AG04450 (cell line): Measurements from ENCODE around the gene DIP2C. TPM values are rescaled to one million over a fixed set of nuclear protein-coding genes. Genes with fewer than 3 reads are reported as not detected.
"Not testable (repeated sequence)": the region's sequence is repeated elsewhere in the genome, so short reads cannot be mapped to it uniquely, and the experiment has no call there.

ENCODE experiments used
- CTCF ChIA-PET: fragments of 300-600, 350-600 bp; formaldehyde crosslinking; extraction: SDS; loops from one replicate; lab custom pipeline; 2022; ENCODE audit warnings: antibody characterized with exemption, inconsistent platforms; lab: Charles Lee
- POLR2A ChIA-PET: fragments of 350-600 bp; formaldehyde crosslinking; extraction: SDS; loops from one replicate; lab custom pipeline; 2021; ENCODE audit warnings: antibody characterized with exemption, inconsistent platforms; lab: Yijun Ruan, JAX
- DNase-seq: peaks from one replicate; pipeline ENCODE4 v3.0.0-alpha.2; 2011; ENCODE audit warnings: low read depth, low spot score
- H3K27ac ChIP-seq: one replicate; pipeline ENCODE4 v1.5.1; 2012; ENCODE audit warnings: low read depth, low read length, control low read depth
- H3K27me3 ChIP-seq: one replicate; pipeline ENCODE4 v1.6.0; 2012; ENCODE audit warnings: low read length; ENCODE audit not compliant: control insufficient read depth, insufficient read depth
- H3K4me3 ChIP-seq: 2 replicates; pipeline ENCODE4 v1.5.1; 2011; ENCODE audit warnings: mild to moderate bottlenecking, low read depth, low read length, control low read depth
- H3K9me3 ChIP-seq: 2 replicates; pipeline ENCODE4 v1.5.1; 2012; ENCODE audit warnings: low read length; ENCODE audit not compliant: control insufficient read depth, insufficient read depth
- CTCF ChIP-seq: IDR thresholded peaks from 2 replicates; pipeline ENCODE4 v1.5.1; 2011; ENCODE audit warnings: low read depth, low read length, control low read depth, inconsistent platforms
- polyA plus RNA-seq: library from polyadenylated mRNA; depleted of rRNA; stranded (reverse); fragments of >200 nt; gene quantifications from 2 replicates; pipeline ENCODE4 v1.2.3, GENCODE V29; 2011

DIP2C gene
- polyA plus RNA-seq, 1 experiment: 9.6 TPM

DNA sequence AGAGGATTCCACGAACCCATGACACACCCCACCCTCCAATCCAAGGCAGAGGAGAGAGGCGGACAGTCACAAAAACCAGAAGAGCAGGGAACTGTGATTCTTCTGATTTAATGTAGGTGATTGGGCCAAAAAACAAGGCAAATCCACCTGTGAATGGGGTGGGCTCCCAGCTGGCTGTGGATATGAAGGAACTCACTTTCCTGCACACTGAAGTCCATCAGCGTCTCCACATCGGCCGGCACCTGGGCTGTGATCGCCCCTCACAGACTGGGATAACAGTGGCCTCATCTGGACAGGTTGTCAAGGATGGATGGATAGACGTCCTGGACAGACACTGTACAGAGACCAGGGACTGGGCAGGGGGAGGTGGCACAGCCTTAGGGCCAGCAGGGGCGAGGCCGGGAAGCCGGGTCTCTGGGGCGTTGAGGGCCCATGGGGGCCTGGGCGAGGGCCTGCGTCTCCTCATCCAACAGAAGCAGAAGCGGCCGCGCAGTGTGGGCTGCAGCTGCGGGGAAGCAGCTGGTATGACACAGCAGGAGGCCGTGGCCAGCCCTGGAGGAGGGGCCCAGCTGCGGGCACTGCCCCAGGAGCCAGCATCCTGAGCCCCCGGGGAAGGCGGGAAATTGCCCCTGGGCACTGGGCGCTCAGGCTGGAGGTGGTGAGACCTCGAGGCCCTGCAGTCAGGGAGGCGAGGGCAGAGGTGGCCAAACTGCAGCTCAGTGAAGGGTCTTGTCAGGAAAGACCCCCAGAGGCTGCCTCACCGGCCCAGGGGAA is 54.2 kb downstream of the DIP2C start:
- Histone ChIP-seq H3K27ac (no peak overlapping the region), H3K9me3 (peaks cover 20% of the 10 kb centered on the region; the same call in 1 of the 2 replicates), H3K4me3 (no peak overlapping the region), H3K27me3 (no peaks in the 10 kb centered on the region)
- POLR2A ChIA-PET: no interaction called here
- DNase-seq: no peak
- no peak for TF ChIP-seq CTCF
- CTCF ChIA-PET: no interaction called here

DNA sequence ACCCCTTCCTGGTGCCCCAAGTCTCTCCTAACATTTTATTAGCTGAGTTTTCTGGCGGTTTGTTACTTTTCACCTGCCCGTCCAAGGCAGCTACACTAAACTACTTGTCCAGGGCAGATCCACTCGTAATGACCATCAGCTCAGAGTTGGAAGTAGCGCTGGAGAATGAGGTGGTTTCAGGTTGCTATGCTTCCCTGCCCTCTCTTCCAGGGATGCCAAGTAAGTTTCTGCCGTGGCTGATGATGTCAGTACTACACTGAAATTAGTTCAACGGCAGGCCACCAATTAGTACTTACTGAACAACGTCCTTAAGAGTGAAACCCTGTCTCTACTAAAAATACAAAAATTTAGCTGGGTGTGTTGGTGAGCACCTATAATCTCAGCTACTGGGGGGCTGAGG is 55.2 kb downstream of the DIP2C start:
- Histone ChIP-seq H3K27ac (no peak overlapping the region), H3K4me3 (no peak overlapping the region), H3K9me3 (peaks cover 16% of the 10 kb centered on the region; the same call in 1 of the 2 replicates), H3K27me3 (no peaks in the 10 kb centered on the region)
- CTCF ChIA-PET: no interaction called here
- no peak for DNase-seq
- POLR2A ChIA-PET: interaction anchor here (0.5 kb wide), 1 partner anchor 19 kb away, joined by 3 read pairs; no protein-coding TSS in a partner anchor
- no peak for TF ChIP-seq CTCF

GRCh38 chr10:633279-634245 is 55.9 kb downstream of the DIP2C start:
- no peak for DNase-seq
- ChIA-PET POLR2A (no interaction called here), CTCF (no interaction called here)
- H3K27me3 ChIP-seq: no peaks in the 10 kb centered on the region
- no peak for TF ChIP-seq CTCF
- no peak overlapping the region for H3K4me3 ChIP-seq
- H3K27ac ChIP-seq: no peak overlapping the region
- peaks cover 15% of the 10 kb centered on the region; the same call in 1 of the 2 replicates for H3K9me3 ChIP-seq

DNA sequence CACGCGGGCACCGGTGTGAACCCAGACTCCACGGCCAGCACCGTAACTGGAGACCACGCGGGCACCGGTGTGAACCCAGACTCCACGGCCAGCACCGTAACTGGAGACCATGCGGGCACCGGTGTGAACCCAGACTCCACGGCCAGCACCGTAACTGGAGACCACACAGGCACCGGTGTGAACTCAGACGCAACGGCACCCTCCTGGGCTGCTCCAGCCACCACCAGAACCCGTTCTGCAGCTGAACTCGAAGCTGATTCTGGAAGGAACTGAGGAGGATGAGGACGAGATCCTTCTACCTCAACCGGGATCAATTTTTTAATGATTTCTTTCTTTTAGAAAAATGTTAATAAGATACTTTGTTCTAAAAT is 56.7 kb downstream of the DIP2C start:
- H3K9me3 ChIP-seq: peaks cover 17% of the 10 kb centered on the region; the same call in 1 of the 2 replicates

GRCh38 chr10:632155-632806 is 57.2 kb downstream of the DIP2C start:
- DNase-seq, CTCF ChIA-PET, H3K27me3 ChIP-seq, H3K27ac ChIP-seq, H3K4me3 ChIP-seq, POLR2A ChIA-PET: not testable (repeated sequence)
- H3K9me3 ChIP-seq: peaks cover 22% of the 10 kb centered on the region; the same call in 1 of the 2 replicates

More for the DNA sequence above, 56.7 kb downstream of the DIP2C start:
- CTCF ChIA-PET, POLR2A ChIA-PET, H3K27me3 ChIP-seq, DNase-seq, H3K4me3 ChIP-seq, H3K27ac ChIP-seq: not testable (repeated sequence)
